ENCODE measurements around the gene LRRC14B. TPM values are rescaled to one million over a fixed set of nuclear protein-coding genes. Genes with fewer than 3 reads are reported as not detected.

LRRC14B gene
- polyA plus RNA-seq, 1 of the 3 experiments (the other 2 are of a cell fraction), result not detected

- H3K27me3 ChIP-seq (ENCODE audit: insufficient read depth), result no peaks in the 10 kb centered on the region
- TF ChIP-seq TEAD4 (IDR thresholded peaks at IDR 0.05; ENCODE audit: borderline replicate concordance, insufficient read depth) (no peak), FOSL2 (IDR thresholded peaks at IDR 0.05; ENCODE audit: borderline replicate concordance, low read depth) (no peak), IRF3 (IDR thresholded peaks at IDR 0.05; ENCODE audit: low read depth, low read length) (no peak), ZBTB33 (IDR thresholded peaks at IDR 0.05; ENCODE audit: borderline replicate concordance, low read depth) (no peak), RCOR1 (IDR thresholded peaks at IDR 0.05; ENCODE audit: low read length) (no peak), PBX3 (IDR thresholded peaks at IDR 0.05) (no peak), USF1 (IDR thresholded peaks at IDR 0.05; ENCODE audit: borderline replicate concordance, low read depth) (no peak), NFIC (IDR thresholded peaks at IDR 0.05; ENCODE audit: borderline replicate concordance) (no peak), TCF12 (IDR thresholded peaks at IDR 0.05) (no peak), CTCF (IDR thresholded peaks at IDR 0.05) (no peak)
- no peaks in the 10 kb centered on the region for H3K36me3 ChIP-seq (replicated peaks in 1 of 2; ENCODE audit: control insufficient read depth in 1 of 2, insufficient read depth in 2 of 2, low read length in 1 of 2)
- H3K27ac ChIP-seq (ENCODE audit: low read depth in 2 of 2, low read length in 1 of 2), result no peak overlapping the region
- ChIA-PET POLR2A (no interaction called here), CTCF (no interaction called here)
- no peaks in the 10 kb centered on the region for H3K79me2 ChIP-seq (ENCODE audit: insufficient read depth)
- WGBS (ENCODE audit: low lambda C conversion rate), result 85% methylated on average over 17 of the region's 18 CpGs
- H3K9ac ChIP-seq, result no peak overlapping the region
- H3K9me3 ChIP-seq, result peaks cover 3% of the 10 kb centered on the region; the same call in 1 of the 2 replicates
- no peaks in the 10 kb centered on the region for H3K9me2 ChIP-seq
- no peak overlapping the region for H2AFZ ChIP-seq (ENCODE audit: low read depth)
- H3K4me3 ChIP-seq (ENCODE audit: low read depth in 2 of 2, low read length in 1 of 2), result no peak overlapping the region
- no peak overlapping the region for H3K4me2 ChIP-seq
- DNase-seq, result peak; percentile 14
- H3K4me1 ChIP-seq (ENCODE audit: control insufficient read depth in 1 of 2, insufficient read depth in 2 of 2, low read depth in 1 of 2, low read length in 1 of 2), result no peaks in the 10 kb centered on the region
- no peaks in the 10 kb centered on the region for H4K20me1 ChIP-seq (ENCODE audit: insufficient read depth)
- H3F3A ChIP-seq (replicated peaks; ENCODE audit: insufficient read depth), result no peaks in the 10 kb centered on the region
Observed at GRCh38 chr5:142246-142810, 49.0 kb upstream of the LRRC14B start.
